Lung (tissue), 12 donors: ENCODE measurements around the gene RNF217. TPM values are rescaled to one million over a fixed set of nuclear protein-coding genes. Genes with fewer than 3 reads are reported as not detected.

Experiments
- ATAC-seq: fragments of 200-7000 bp; cut with Tn5 transposase; one replicate; pipeline ENCODE4 v1.9.1; 2020; ENCODE audit warnings: moderate number of reproducible peaks; ENCODE audit not compliant: insufficient read depth, low FRiP score
- DNase-seq, 3 donors: peaks; one replicate each; pipeline ENCODE4 v3.0.0-alpha.2; 2013 to 2017
- H3K27ac ChIP-seq, 2 donors: one replicate each; pipeline ENCODE4 v1.5.1; 2013; ENCODE audit warnings: mild to moderate bottlenecking in 2 of 2, moderate library complexity in 2 of 2, control low read depth in 1 of 2, inconsistent platforms in 1 of 2, low read depth in 1 of 2, low read length in 1 of 2
- H3K27me3 ChIP-seq, 3 donors: one replicate each; pipeline ENCODE4 v1.5.1; 2013; ENCODE audit warnings: low read length in 2 of 3; ENCODE audit not compliant: control insufficient read depth in 3 of 3, insufficient read depth in 3 of 3
- H3K36me3 ChIP-seq, 4 donors: one replicate each; pipeline ENCODE4 v1.5.1; 2013; ENCODE audit warnings: low read length in 4 of 4, mild to moderate bottlenecking in 1 of 4, moderate library complexity in 1 of 4; ENCODE audit not compliant: control insufficient read depth in 4 of 4, insufficient read depth in 4 of 4
- H3K4me1 ChIP-seq, 5 donors: one replicate each; pipeline ENCODE4 v1.5.1; 2013; ENCODE audit warnings: low read length in 5 of 5, mild to moderate bottlenecking in 2 of 5, moderate library complexity in 1 of 5; ENCODE audit not compliant: control insufficient read depth in 5 of 5, insufficient read depth in 5 of 5
- H3K4me3 ChIP-seq: one replicate; pipeline ENCODE4 v1.5.1; 2013; ENCODE audit warnings: mild to moderate bottlenecking, control low read depth, moderate library complexity
- H3K9ac ChIP-seq, 2 donors: one replicate each; pipeline ENCODE4 v1.5.1; 2013; ENCODE audit warnings: low read length in 2 of 2, control low read depth in 1 of 2; ENCODE audit not compliant: insufficient read depth in 1 of 2
- H3K9me3 ChIP-seq, 4 donors: one replicate each; pipeline ENCODE4 v1.5.1; 2013; ENCODE audit warnings: low read length in 3 of 4, mild to moderate bottlenecking in 1 of 4, moderate library complexity in 1 of 4; ENCODE audit not compliant: control insufficient read depth in 4 of 4, insufficient read depth in 3 of 4
- WGBS, 2 donors: extraction: QIAGEN DNeasy Blood & Tissue Kit; methylation state at CpG; one replicate each; pipeline ENCODE4 v1.1.7; 2013; 5-methylcytosine and 5-hydroxymethylcytosine counted together
- polyA plus RNA-seq, 2 donors: library from polyadenylated mRNA; stranded (reverse); fragments of 200-250 nt; gene quantifications; one replicate each; pipeline ENCODE4 v1.2.1, GENCODE V29; 2013
- total RNA-seq, 2 donors: library from RNA; depleted of rRNA in 1 of 2; stranded (reverse); fragments of >200 nt in 1 of 2; gene quantifications; one replicate each; pipeline ENCODE4 v1.2.1, GENCODE V29; 2014 to 2021
- TF ChIP-seq, protein P1 (sequence below): IDR thresholded peaks from 2 replicates; pipeline ENCODE4 v1.5.1; 2012; ENCODE audit warnings: mild to moderate bottlenecking; ENCODE audit errors: control extremely low read depth, extremely low read depth
- donor health status: control.
- donor health status: control.
- donor health status: Bipolar disorder and iron deficiency.
- donor health status: healthy.
- donor health status: DM: yes; HTN: yes; CAD: no.

The RNF217 gene
- total and polyA plus RNA-seq, 4 donors, result 3.1 to 58.6 (median 13.6) TPM

DNA sequence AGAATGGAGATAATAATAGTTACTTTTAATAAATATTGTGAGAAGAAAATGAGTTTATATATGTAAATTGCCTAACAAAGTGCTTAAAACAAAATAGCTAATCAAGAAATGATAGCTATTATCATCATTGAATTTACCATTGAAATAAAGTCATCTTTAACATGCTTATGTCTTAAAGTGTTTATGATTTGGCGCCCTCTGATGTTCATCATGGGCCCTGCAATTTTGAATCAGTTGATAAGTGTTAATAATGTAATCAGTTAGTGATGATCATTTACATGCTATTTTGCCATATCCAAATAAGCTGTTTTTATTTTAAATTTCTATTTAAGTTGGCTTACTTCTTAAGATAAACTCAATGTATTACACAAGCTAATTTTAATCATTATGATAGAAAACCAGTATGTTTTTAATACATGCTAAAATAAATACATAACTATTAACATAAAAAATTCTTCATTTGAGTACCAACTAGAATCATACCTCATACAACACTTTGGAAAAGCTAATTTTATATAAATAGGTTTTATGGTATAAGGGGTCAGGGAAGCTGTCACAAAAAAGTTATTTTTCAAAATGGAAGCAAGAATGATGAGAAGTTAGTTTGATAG is 152.1 kb downstream of the RNF217 start:
- 0% methylated on average over 1 of the region's 1 CpG for whole genome bisulfite sequencing, 2 donors
- no peak for ATAC-seq
- TF ChIP-seq, protein P1, sequence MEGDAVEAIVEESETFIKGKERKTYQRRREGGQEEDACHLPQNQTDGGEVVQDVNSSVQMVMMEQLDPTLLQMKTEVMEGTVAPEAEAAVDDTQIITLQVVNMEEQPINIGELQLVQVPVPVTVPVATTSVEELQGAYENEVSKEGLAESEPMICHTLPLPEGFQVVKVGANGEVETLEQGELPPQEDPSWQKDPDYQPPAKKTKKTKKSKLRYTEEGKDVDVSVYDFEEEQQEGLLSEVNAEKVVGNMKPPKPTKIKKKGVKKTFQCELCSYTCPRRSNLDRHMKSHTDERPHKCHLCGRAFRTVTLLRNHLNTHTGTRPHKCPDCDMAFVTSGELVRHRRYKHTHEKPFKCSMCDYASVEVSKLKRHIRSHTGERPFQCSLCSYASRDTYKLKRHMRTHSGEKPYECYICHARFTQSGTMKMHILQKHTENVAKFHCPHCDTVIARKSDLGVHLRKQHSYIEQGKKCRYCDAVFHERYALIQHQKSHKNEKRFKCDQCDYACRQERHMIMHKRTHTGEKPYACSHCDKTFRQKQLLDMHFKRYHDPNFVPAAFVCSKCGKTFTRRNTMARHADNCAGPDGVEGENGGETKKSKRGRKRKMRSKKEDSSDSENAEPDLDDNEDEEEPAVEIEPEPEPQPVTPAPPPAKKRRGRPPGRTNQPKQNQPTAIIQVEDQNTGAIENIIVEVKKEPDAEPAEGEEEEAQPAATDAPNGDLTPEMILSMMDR, result peak; percentile 71

GRCh38 chr6:125116170-125116569 is 153.9 kb downstream of the RNF217 start:
- H3K9ac ChIP-seq, result no peak overlapping the region
- TF ChIP-seq, protein P1, result no peak
- 90 to 95% methylated on average over 1 of the region's 1 CpG for WGBS, 2 donors
- no peaks in the 10 kb centered on the region for H3K36me3 ChIP-seq
- H3K4me1 ChIP-seq, result no peaks in the 10 kb centered on the region
- H3K4me3 ChIP-seq, result no peak overlapping the region
- ATAC-seq, result no peak
- no peak for DNase-seq
- H3K9me3 ChIP-seq, result peaks cover 0 to 4% (median 0%) of the 10 kb centered on the region in 4 donors
- no peak overlapping the region for H3K27ac ChIP-seq
- no peaks in the 10 kb centered on the region for H3K27me3 ChIP-seq

More for the DNA sequence above, 152.1 kb downstream of the RNF217 start:
- no peaks in the 10 kb centered on the region for H3K27me3 ChIP-seq
- peak in 2 of 3 donors; percentile 70 to 71 for DNase-seq
- no peaks in the 10 kb centered on the region for H3K36me3 ChIP-seq
- H3K4me3 ChIP-seq, result no peak overlapping the region
- H3K9ac ChIP-seq, result no peak overlapping the region
- no peak overlapping the region for H3K27ac ChIP-seq
- H3K4me1 ChIP-seq, result no peaks in the 10 kb centered on the region
- H3K9me3 ChIP-seq, result peaks cover 0 to 6% (median 1%) of the 10 kb centered on the region in 4 donors

- 89 to 91% methylated on average over 4 of the region's 4 CpGs for WGBS, 2 donors
- Histone ChIP-seq H3K27me3 (no peaks in the 10 kb centered on the region), H3K9ac (no peak overlapping the region), H3K9me3 (no peaks in the 10 kb centered on the region), H3K4me1 (no peaks in the 10 kb centered on the region), H3K4me3 (no peak overlapping the region), H3K36me3 (no peaks in the 10 kb centered on the region), H3K27ac (no peak overlapping the region)
- DNase-seq (no peak), ATAC-seq (no peak)
- TF ChIP-seq, protein P1, result no peak
Observed at GRCh38 chr6:125116710-125117109, 154.5 kb downstream of the RNF217 start.

DNA sequence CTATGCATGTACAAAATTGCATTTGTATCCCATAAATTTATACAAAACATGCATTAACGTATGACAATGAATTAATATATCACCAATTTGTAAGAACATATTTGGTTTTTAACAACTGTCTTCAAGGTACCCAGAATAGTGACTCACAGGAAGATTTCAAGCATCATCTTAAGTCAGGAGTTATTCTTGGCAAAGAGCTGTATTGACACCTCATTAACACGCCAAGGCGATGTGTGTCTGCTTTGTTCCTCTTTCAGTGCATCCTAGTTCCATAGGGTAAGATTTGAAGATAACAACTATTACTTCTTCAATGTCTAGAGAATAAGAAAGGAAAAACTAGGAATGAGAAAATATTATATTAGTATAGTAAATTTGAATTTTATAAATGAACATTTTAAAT is 155.6 kb downstream of the RNF217 start:
- no peak for ATAC-seq
- 77 to 83% methylated on average over 3 of the region's 3 CpGs for WGBS, 2 donors
- TF ChIP-seq, protein P1, result no peak
- DNase-seq, result no peak
- H3K27me3 ChIP-seq, result no peaks in the 10 kb centered on the region
- no peaks in the 10 kb centered on the region for H3K9me3 ChIP-seq
- H3K36me3 ChIP-seq, result no peaks in the 10 kb centered on the region
- no peak overlapping the region for H3K9ac ChIP-seq
- H3K4me3 ChIP-seq, result no peak overlapping the region
- H3K4me1 ChIP-seq, result no peaks in the 10 kb centered on the region
- no peak overlapping the region for H3K27ac ChIP-seq
